HG03039 (cell line): ENCODE data around the gene FEV.

Experiments used
- ATAC-seq: cut with Tn5 transposase; IDR thresholded peaks from one replicate; pipeline ENCODE4 v1.9.1; 2021; ENCODE audit warnings: mild to moderate bottlenecking, moderate library complexity; ENCODE audit not compliant: unreplicated experiment

Gene FEV

DNA sequence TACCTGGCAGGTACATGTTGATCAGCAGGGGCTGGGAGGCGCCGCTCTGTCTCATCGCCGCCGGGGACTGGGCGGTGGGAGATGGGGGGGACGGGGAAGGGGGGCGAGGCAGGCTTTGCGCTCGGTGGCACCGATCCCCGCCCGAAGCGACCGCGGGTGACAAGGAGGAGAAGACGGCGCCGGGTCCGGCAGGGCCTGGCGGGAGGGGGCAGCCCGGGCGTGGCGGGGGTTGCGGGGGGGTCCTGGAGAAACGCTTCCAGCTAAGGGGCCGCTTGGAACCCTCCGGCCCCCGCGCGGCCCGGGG, at the start of gene FEV:
FEV (minus strand) TSS at position 164 of the 304 bp plus-strand sequence; CDS start at position 55, 109 bp downstream.
- no peak for ATAC-seq

DNA sequence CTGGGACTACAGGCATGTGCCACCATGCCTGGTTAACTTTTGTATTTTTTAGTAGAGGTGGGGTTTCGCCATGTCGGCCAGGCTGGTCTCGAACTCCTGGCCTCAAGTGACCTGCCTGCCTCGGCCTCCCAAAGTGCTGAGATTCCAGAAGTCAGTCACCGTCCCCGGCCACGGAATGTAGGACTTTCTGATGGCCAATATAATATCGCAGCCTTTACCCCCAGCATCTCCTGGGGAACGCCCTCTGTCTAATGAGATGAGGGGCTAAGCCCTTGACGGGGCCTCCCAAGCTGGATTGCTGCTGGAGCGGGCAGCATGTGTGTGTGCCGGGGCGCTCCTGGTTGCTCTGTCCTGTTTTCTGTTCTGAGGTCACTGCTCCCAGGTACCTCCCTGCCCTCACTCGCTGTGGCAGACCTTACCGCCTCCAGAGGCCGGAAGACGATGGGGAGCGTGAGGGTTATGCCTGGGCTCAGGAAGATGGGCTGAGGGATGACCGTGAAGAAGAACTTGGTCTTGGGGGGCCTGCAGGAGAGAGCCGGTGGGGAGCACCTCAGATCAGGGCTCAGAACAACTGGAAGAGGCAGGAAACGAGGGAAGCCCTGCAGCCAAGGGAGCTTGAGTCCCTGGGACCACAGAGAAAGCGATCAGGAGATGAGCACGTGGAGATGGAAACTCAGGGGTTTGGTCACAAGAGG, 47.2 kb upstream of the FEV start:
- ATAC-seq: no peak

DNA sequence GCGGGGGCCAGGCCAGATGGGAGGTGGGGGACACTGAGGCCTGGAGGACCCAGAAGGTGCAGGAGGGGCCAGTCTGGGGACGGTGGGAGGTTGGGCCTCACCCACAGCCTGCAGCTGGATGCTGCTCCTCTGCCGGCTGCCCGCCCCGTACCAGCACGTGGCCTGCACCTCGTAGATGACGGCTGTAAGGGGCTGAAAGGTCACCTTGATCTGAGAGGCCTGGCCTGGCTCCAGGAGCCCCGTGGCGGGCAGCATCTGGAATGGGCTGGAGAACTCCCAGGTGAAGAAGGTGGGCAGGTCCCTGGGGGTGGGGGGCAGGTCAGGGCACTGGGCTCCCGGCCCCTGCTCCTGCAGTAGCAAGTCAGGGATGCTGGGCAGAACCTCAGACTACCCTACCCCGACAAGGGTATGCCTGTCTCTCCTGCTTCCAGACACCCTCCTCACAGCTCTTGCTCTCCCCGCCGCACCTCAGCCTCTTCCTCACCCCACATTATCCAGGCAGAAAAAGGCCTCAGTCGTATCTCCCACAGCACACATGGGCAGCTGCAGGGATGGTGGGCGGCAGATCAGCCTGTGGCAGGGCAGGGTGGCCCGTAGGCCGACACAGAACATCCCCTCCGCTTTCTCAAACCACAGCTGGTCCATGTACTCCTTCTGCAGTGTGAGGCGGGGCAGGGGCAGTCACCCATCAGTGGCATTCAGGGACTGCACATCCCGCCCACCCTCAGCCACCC, 46.2 kb upstream of the FEV start:
- no peak for ATAC-seq

DNA sequence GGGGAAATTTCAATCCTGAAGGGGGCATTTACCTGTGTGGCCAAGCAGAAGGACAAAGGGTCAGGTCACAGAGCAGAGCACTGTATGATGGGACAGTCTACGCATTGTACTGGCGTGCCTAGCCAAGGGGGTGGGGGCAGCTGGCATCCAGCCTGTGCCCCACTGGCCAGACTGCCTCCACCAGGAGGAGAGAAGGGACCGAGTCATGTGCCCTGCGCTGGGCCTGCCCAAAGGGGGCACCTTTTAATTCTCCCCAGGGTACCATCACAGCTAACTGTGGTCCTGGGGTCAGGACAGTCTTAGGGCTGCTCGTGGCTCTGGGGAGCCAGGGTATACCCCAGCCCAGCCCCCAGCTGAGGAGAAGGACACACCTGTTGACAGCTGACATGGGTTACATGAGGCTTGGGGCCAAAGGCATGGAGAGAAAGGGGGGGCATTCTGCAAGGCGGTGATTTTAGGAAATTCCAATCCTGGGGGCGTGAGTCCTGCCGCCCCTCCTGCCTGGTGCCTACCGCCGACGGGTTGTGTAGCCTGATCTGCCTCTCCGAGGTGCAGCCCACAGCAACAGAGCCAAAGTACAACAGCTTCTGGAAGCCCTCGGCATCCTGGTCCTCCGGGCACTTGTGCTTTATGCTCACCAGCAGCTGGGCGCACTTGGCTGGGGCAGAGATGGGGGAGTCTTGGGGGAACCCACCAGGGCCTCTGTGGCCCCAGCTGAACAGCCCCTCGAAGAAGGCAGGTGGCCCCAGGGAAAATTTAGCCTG, 45.4 kb upstream of the FEV start:
- ATAC-seq: no peak

DNA sequence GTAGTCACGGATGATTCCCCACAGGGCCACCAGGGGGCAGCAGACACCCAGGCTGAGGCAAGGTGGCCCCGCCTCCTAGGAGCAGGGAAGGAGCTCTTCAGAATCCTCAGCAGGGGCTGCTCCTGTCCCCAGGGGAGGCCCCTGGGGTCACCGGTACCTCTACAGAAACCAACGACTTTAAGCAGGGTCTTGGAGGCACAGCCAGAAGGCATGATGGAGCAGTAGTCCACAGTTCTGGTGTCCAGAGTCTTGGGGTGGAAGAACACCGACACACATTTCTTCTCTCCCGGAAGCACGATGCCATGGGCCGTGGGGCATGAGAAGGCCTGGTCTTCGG, 44.8 kb upstream of the FEV start:
- ATAC-seq: peak; percentile 47

DNA sequence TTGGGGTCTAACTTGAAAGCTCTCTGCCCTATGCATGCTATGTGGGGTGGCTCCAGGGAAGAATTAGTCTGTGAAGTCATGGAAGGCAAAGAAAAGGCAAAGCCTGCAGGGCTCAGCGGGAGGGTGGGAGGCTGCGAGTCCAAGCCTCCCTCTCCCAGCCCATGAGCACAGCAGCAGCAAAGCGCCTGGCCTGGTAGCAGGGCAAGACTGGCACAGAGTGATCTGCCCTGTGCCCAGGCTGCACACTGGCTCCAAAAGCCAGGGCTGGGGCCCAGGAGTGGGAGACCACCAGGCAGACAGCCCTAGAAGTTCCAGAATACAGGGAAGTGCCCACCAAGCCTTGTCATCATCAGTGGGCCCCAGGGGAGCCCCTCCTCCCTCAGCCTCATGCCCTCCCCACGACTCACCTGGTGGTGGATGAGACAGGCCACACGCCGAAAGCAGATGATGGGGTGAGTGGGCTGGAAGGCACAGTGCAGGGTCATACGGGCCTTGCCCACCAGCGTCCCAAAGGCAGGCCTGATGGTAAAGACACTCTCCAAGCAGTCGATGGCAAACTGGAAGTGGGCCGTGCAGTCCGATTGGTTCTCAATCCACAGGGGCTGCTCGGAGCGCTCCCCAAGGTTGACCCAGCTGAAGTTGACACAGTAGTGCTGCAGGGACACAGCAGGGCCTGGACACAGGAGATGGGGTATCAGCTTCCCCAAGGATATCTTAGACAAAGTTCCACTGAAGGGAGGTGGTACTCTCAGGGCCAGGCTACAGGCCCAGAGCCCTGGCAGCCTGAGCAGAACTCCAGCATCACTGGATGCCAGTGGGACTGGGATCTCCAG, 44.2 kb upstream of the FEV start:
- no peak for ATAC-seq

DNA sequence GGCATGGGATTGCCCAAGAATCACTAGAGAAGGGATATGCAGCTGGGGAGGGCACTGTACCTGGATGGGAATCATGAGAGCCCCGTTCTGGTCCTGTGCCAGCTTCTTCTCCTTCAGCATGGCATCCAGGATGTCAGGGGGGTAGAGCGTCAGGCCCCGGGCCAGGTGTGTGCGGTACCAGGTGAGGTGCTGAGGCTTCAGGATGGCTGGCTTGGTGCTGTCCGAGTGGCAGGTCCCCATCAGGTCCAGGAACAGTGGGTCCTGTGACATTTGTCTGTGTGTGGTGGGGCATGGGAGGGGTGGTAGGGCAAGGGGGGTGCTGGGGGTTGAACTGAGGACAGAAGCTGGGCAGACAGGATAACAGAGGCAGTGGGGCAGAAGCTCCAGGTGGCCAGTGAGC, 43.2 kb upstream of the FEV start:
- ATAC-seq: no peak

DNA sequence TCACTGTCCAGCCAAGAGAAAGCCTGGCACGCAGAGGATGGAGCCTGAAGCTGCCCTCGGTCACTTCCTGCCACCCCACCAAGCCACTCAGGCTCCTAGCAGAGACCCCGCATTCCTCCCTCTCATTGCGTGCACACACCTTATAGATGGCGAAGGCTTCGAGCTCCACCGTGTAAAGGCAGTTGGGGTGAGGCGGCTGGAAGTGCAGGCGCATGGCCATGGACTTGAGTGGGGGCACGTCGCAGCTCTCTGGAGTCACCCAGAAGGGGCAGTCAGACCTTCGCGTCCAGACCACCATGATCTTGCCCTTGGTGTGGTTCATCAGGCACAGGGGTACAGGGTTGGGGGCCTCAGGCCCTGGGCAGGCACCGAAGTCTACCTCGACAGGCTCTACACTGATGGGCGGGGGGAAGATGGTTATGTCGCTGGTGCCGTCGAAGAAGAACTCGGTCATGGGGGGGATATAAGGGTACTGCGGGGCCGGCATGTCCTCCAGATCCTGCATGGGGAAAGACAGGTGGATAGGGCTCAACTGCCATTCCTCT, 42.6 kb upstream of the FEV start:
- ATAC-seq: no peak

DNA sequence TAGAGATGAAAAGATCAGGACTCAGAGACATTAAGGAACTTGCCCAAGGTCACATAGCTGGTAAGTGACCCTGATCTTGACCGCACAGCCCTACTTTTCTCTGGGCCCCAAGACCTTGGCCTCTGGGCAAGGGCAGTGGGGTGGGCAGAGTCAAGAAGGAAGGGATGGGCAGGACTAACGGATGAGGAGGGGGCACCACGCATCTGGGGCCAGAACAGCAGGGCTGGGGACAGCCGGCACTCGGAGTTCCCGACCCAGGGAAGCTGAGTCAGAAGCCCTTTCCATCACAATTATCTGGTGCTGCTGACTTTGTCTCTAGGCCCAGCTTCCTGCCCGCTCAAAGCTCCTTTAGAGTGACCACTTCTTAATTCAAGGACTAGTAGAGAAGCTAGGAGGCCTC, 42.0 kb upstream of the FEV start:
- ATAC-seq: no peak

DNA sequence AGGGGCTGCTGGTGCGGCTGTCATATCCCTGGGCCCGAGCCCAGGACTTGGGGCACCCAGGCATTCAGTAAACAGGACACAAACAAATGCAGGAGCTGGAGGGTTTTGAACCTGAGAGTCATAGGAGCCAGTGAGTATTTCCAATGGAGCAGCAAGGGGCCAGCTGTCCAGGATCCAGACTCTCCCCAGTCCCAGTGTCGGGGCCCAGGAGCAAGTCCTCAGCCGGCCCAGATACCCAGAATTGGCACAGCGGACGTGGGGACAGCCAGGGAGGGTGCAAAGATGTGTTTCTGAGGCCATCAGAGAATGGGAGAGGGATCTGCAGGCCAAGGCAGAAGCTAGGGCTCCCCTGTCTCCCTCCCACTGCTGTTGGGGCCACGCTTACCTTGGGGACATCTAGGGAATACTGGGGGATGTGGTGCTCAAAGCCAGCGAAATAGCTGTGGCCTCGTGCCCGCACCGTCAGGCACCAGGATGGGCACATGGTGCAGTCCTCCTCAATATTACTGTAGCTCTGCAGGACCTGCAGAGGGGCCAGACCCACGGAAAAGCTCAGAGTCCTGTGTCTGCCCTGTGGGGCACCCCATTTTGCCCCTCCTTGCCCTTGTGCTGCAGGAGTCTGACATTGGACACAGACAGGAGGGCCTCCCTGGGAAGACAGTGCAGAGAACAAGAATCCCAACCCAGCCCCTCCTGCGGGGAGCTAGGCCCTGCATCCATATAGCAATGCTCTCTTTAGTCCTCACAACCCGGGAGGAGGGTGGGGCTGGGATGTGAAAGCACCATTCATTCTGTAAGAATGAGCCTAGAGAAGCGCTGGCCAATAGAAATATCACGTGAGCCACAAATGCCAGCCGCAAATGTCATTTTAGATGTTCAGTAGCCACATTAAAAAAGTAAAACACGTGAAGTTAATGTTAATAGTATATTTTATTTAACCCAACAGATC, 40.9 kb upstream of the FEV start:
- ATAC-seq: no peak

DNA sequence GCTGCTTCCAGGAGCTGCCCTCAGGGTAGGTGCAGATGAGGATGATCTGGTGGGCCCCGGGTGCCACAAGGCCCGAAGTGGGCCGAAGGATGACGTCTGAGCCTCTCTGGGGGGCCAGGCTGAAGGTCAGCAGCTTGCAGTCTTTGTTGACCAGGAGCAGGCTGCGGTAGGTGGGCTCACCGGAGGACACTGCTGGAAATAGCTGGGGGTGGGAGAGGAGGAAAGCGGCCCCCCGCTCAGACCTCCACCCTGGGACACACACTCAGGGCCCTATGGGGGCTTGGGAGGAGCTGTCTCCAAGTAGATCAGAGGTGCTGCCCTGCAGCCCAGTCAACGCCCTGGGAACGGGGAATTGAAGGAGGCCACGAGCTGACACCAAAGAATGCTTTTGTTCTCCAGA, 39.1 kb upstream of the FEV start:
- ATAC-seq: no peak

DNA sequence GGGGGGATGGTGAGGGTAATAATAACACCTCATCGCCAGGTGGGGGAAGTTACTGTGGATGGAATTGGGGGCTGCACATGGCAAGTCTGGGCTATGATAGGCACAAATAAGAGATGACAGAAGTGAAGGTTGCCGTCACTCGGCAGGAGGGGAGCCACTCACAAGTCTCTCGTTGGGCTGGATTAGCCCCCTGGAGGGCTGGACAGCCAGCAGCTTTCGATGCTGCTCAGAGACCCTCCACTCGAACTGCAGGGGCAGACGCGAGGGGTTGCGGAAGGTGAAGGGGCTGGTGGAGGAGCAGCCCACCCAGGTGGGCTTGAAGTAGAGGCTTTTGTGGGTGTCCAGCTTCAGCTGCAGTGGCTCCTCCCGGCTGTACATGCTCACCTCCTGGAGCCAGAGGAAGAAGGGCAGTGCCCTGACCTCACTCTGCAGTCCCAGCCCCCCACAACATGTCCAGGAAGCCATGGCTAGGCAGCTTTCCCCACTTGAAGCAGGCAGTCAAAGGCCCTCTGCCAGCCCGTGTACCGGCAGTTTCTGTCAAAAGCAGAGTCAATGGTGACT, 38.1 kb upstream of the FEV start:
- ATAC-seq: no peak

DNA sequence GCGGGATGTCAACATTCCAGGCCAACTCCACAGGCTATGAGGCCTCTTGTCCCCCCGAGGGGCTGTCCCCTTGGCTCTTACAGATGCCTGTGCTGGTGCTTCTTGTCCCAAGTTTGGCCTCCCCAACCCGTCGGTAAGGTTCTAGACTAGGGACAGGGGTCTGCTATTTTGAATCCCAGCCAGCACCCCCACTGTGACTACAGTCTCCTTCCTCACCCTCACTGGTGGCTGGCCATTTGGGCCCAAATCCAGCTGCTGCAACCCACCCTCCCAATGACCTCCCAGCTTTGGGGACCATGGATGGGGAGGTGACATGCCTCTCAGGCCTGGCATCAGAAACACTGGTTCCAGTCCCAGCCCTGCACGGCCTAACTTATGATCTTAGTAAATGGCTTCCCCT, 37.6 kb upstream of the FEV start:
- ATAC-seq: no peak

DNA sequence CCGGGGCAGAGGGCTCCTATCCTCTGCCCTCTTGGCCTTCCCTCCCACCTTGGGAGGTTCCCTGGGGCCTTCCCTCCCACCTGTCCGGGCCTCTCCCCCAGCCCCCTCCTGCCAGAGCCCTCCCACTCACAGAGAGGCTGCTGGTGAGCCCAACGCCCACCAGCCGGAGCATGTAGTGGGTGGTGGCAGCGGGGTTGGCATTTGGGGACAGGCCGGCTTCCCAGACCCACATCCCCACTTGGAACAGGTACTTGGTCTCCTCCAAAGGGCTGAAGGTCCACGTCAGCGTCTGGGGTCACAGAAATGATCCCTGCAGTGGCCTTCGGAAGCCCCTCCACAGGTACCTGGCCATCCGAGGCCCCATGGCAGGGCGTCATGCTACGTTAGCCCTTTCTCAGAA, 37.1 kb upstream of the FEV start:
- no peak for ATAC-seq

DNA sequence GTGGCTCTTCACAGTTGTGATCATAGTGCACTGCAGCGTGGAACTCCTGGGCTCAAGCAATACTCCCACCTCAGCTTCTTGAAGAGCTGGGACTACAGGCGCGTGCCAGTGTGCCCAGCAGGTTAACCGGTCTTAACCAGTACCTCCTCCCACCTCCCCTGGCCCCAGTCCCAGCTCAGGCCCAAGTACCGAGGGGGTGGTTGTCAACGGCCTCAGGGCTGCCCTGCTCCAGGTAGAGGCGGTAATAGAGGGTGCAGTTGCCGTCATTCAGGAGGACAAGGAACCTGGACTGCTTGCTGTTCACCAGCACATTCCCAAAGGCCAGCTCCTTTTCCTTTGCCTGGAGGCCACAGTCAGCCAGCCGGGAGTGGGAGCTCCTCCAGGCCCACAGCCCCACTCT, 36.6 kb upstream of the FEV start:
- no peak for ATAC-seq

DNA sequence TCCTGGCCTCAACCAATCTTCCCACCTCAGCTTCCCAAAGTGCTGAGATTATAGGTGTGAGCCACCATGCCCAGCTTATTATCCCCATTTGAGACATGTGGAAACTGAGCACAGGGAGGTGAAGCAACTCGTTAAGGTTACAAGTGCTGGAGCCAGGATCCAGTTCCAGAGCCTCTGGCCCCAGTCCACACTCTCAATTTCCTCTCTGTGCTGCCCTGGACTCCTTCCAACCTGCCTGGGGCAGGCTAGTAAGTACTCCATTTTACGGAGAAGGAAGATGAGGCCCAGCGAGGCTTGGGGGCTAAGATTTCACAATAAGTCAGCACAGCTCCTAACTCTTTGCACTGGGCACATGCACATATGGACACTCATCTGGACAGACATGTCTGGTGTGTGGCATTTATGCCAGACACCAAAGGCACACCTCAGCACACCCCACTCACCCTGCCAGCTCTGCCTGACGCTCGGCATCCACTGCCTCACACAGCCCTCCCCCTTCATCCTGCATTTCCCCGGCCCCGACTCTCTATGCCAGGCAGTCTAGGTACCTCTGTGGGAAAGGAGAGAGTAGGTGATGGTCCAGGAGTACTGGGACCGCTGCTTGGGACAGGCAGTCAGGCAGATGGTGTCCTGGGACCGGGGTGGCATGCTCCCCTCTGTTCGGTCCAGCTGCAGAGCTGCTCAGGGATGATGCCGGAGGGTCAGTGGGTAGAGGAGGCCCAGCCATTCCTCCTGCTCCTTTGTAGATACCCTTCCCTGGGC, 35.8 kb upstream of the FEV start:
- no peak for ATAC-seq

DNA sequence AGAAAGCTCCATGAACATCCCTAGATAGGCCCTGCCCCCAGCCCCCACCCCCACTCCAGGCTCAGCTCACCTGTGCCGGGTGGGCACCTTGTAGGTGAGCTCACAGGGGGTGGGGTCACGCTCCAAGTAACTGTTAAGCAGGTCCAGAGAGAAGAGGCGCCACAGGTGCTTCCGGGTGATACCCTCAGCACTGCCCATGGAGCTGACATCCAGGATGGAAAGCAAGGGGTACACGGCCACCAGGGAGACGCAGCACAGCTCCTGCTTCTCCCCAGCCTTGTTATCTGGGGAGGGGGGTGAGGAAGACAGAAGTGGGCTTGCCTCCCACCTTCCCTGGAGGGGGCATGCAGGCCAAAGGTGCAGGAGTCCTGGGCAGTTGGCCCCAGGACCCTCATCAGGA, 34.5 kb upstream of the FEV start:
- ATAC-seq: no peak

DNA sequence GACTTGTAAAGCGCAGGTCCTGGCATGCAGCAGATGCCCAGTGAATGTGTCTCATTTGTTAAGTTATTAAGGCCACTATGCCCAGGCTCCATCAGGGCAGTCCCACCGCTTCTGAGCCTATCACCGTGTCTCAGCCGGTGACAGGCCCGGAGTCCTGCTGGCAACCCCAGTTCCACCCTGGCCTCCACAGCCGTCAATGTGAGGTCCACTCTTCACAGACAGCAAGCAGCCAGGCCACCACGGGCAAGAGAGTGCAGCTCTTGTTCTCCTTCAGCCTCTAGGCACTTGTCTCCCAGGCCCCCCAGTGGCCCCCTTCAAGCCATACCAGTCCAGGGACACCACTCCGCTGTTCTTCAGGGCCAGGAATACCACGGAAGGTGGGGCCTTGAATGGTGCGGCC, 33.7 kb upstream of the FEV start:
- ATAC-seq: no peak

DNA sequence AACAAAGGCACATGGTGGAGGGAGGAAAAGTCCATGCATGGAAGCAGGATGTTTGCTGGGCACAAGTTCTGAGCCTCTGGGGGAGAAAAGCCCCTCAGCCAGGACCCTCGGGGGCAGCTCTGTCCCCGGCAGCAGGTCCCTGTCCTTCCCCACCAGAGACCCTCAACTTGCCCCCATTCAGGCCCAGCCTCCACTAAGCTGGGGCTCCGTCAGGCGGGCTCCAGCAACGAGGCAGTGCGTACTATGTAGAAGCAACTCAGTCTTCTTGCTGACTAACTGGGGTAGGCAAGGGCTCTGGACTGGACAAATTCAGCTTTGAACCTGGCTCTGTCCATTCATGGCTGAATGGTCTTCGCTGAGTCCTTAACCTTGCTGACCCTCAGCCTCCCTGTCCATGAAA, 33.3 kb upstream of the FEV start:
- no peak for ATAC-seq
